ENCODE data around the gene C19orf73.
A peak's percentile ranks its signal among the peaks of the same experiment; 100 is the strongest.

Gene C19orf73

DNA sequence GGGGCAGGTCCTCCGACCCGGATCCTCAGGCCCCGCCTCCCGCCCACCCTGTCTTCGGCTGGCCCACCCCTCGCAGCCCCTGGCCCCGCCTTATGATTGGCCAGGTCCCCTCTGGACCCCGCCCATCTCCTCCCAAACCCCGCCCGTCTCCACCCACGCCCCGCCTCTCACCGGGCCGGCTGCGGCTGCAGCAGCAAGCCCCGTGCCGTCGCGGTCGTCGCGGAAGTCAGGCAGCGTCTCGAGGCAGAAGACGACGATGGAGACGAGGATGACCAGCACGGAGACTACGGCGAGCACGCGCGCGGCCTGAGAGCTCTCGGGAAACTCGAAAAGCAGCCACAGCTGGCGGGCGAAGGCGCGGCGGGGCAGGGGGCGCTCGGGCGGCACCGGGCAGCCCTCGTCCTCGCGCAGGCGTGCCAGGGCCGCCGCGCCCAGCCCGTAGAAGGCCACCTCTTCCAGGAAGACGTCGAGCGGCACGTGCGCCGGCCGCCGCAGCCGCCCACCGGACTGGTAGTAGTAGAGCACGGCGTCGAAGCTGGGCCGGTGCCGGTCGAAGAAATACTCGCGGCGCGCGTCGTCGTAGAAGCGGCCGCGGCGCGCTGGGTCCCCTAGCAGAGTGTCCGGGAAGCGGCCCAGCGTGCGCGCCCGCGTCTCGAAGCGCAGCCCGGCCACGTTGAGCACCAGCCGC is 46.9 kb downstream of the C19orf73 start:
- FAIRE-seq, result no peak
- no peak for DNase-seq (ENCODE audit: insufficient read length, low spot score)

DNA sequence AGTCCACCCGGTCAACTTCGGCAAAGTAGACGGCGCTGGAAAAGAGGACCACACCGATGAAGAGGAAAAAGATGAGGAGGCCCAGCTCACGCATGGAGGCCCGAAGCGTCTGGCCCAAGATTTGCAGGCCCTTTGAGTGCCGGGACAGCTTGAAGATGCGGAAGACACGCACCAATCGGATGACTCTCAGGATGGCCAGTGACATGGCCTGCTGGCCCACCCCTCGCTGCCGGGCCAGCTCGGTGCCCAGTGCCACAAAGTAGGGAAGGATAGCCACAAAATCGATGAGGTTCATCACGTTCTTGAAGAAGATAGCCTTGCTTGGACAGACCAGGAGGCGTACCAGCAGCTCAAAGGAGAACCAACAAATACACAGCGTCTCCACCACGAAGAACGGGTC is 48.5 kb downstream of the C19orf73 start:
- no peak for FAIRE-seq
- DNase-seq (ENCODE audit: insufficient read length, low spot score), result no peak

DNA sequence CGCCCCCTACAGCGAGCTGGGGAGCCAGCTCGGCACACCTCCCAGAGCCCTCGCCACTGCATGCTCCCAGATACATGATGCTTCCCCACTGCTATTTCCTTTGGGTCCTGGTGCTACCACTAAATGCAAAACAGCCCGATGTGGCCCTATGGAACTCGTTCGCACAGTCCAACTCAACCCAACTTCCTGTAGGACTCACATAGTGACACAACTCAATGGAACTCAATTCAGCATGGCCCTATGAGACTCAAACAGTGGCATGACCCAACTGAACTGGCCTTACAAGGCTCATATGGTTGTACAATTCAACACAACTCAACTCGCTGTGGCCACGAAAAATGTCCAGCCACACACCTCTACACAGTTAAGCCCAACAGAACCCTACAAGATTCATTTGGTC is 49.9 kb downstream of the C19orf73 start:
- peak; percentile 58 for FAIRE-seq
- DNase-seq (ENCODE audit: insufficient read length, low spot score), result no peak
